ENCODE data around the gene IL22RA2.
"Not testable (repeated sequence)": the region's sequence is repeated elsewhere in the genome, so short reads cannot be mapped to it uniquely, and the experiment has no call there.

IL22RA2 gene

DNA sequence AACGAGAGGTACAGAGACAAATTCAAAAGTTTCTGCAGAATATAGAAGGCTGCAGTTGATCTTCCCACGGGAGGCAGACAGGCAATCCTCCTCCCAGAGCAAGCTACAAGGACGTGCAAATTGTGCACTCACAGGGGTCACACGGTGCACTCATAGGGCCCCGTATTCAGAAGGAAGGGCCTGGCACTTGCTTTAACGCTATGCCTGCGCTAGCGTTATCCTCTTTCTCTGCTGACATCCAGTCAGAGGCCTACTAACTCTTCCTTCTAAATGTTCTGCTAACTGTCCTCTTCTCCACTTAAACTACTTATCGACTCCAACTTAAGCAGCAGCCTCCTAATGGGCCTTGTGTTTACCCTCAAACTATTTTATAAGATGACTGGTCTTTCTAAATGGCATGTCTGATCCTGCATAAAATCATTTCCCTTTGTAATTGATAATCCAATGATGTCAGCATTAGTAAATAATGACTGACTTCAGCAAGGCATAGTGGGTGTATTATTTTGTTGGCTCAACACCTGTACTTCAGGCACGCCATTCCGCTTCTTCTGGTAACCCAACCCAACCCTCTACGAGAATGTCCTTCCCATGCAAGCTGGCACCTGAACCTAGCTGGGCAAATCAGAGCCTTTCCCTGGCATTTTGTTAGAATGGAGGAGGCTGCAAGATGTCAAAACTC is 43.6 kb upstream of the IL22RA2 start:
- DNase-seq (ENCODE audit: low spot score), result no peak
- Histone ChIP-seq H3K4me3 (peak overlapping the region; percentile 93), H3K27ac (peak overlapping the region; percentile 96 to 99)
- TF ChIP-seq, protein P1, sequence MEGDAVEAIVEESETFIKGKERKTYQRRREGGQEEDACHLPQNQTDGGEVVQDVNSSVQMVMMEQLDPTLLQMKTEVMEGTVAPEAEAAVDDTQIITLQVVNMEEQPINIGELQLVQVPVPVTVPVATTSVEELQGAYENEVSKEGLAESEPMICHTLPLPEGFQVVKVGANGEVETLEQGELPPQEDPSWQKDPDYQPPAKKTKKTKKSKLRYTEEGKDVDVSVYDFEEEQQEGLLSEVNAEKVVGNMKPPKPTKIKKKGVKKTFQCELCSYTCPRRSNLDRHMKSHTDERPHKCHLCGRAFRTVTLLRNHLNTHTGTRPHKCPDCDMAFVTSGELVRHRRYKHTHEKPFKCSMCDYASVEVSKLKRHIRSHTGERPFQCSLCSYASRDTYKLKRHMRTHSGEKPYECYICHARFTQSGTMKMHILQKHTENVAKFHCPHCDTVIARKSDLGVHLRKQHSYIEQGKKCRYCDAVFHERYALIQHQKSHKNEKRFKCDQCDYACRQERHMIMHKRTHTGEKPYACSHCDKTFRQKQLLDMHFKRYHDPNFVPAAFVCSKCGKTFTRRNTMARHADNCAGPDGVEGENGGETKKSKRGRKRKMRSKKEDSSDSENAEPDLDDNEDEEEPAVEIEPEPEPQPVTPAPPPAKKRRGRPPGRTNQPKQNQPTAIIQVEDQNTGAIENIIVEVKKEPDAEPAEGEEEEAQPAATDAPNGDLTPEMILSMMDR (IDR thresholded peaks at IDR 0.05), result no peak

DNA sequence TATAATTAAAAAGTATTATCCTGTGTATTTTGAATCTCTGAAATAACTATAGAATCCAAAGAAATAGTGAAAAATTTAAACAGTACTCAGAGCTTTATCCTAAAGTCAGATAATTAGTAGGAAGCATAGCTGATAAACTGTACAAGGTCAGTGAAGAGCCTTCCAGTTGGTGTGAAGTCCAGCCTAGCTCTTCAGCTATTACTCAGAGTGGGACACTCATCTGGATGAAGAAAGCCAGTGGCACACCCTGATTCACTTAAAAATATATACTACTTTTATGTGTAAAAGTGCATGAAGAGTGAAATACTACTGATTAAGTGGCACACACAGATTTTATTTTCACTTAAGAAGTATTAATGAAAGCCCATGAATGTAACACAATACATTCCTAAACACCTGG is 42.7 kb upstream of the IL22RA2 start:
- Histone ChIP-seq H3K27ac (peak overlapping the region in 1 of 2 donors; percentile 31), H3K4me3 (peak overlapping the region; percentile 93)
- TF ChIP-seq, protein P1 (IDR thresholded peaks at IDR 0.05), result no peak
- DNase-seq (ENCODE audit: low spot score), result no peak

GRCh38 chr6:137215630-137216029 is 42.2 kb upstream of the IL22RA2 start:
- Histone ChIP-seq H3K4me3 (peak overlapping the region; percentile 93), H3K27ac (peak overlapping the region in 1 of 2 donors; percentile 34)
- not testable (repeated sequence) for DNase-seq (ENCODE audit: low spot score)

DNA sequence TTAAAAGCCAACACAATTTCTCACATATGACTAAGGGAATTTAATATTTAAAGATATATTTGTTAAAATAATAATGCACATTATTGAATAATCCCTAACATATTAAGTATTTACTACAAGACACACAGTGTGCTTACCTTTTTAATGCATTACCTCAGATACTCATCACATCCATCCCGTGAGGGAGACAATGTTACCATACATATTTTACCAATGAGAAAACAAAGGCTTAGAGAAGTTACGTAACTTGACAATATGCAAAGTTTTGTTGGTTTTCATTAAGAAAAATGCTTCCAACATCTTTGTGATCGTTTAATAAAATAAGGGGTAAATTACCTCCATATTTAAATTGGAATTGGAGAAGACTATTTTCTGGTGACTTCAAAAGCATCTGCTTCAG is 41.5 kb upstream of the IL22RA2 start:
- no peak overlapping the region for H3K27ac ChIP-seq
- DNase-seq (ENCODE audit: low spot score), result no peak
- H3K4me3 ChIP-seq, result no peak overlapping the region
- TF ChIP-seq, protein P1 (IDR thresholded peaks at IDR 0.05), result no peak

DNA sequence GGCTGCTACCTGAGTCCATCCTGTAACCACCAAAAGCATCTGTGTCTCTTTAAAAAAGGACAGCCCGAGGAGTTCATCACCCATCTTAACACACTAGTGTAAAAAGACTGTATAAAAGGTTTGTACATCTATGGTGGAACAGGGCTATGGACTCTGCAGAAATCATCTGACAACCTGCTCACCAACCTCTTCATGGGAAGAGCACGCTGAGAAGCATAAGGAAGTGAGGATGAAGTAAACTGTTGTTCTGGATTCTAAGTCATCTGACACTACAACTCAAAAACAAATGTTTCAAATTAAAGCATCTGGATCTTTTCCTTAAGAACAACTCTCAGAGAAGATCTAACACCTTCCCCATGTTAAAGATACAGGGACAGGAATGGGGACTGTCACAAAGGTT is 40.4 kb upstream of the IL22RA2 start:
- H3K4me3 ChIP-seq, result peak overlapping the region; percentile 34
- peak overlapping the region in 1 of 2 donors; percentile 66 for H3K27ac ChIP-seq
- no peak for DNase-seq (ENCODE audit: low spot score)
- TF ChIP-seq, protein P1 (IDR thresholded peaks at IDR 0.05), result no peak

DNA sequence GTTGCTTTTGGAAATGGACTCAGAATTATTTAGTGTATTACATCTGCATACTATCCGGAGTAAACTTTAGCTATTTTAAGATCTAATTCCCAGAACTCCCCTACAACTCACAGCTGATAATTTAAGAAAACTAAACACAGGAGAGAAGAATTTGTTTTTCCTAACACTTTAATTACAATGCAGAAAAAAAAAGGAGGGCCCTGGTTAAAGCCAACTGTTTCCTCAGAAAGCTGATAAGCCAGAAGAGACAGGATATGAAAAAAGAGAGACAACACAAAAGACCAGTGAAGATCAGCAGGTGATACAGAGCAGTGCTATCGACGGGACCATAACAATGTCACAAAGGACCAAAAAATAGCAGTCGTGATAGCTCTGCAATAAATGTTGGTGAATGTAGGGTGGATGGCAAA is 39.9 kb upstream of the IL22RA2 start:
- DNase-seq (ENCODE audit: low spot score), result no peak
- TF ChIP-seq, protein P1 (IDR thresholded peaks at IDR 0.05), result no peak
- Histone ChIP-seq H3K27ac (peak overlapping the region in 1 of 2 donors; percentile 66), H3K4me3 (peak overlapping the region; percentile 34)

GRCh38 chr6:137211910-137212309 is 38.5 kb upstream of the IL22RA2 start:
- no peak for DNase-seq (ENCODE audit: low spot score)
- H3K4me3 ChIP-seq, result no peak overlapping the region
- no peak overlapping the region for H3K27ac ChIP-seq
- TF ChIP-seq, protein P1 (IDR thresholded peaks at IDR 0.05), result no peak

Data from coronary artery (tissue), 2 donors.